ENCODE results near the gene CCT7. TPM values are rescaled to one million over a fixed set of nuclear protein-coding genes. Genes with fewer than 3 reads are reported as not detected.

Gene CCT7
- total RNA-seq, 1 donor from 2014 or later, result 188 TPM

DNA sequence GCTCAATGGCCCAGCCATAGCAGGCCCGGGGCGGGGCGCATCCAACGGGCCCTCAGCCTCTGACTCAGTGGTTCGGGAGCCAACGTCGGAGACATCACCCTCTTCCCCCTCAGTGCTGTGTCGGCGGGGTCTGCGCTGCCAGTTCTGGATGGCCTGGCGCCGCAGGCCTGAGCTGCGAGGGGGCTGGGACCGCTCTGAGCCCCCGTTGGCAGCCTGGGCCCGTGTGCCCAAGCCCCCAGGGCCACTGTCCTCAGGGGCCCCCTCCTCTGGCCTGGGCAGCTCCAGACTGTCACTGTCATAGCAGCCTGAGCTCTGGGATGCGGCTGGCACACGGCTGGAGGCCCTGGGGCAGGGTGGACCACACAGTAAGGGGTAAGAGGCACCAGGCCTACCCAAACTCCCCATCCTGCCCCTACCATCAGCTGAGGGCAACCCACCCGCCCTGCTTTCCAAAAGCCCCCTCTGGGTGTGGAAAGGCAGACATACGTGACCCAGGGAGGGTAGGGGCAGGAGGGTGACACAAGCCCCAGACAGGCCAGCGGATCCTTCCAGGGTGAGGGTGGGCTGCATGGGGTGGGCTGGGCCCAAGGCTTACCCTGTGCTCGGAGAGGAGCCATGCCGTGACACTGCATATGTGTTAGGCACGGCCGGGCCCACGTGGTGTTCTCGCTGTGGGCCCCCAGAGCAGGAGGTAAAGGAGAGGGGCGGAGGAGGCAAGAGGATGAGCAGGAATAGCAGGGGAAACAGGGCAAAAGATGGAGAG, 31.4 kb downstream of the CCT7 start:
- no peak for TF ChIP-seq POLR2AphosphoS5 (IDR thresholded peaks at IDR 0.05; ENCODE audit: insufficient read depth in 1 of 2, low read depth in 1 of 2)
- TF ChIP-seq, protein P1, sequence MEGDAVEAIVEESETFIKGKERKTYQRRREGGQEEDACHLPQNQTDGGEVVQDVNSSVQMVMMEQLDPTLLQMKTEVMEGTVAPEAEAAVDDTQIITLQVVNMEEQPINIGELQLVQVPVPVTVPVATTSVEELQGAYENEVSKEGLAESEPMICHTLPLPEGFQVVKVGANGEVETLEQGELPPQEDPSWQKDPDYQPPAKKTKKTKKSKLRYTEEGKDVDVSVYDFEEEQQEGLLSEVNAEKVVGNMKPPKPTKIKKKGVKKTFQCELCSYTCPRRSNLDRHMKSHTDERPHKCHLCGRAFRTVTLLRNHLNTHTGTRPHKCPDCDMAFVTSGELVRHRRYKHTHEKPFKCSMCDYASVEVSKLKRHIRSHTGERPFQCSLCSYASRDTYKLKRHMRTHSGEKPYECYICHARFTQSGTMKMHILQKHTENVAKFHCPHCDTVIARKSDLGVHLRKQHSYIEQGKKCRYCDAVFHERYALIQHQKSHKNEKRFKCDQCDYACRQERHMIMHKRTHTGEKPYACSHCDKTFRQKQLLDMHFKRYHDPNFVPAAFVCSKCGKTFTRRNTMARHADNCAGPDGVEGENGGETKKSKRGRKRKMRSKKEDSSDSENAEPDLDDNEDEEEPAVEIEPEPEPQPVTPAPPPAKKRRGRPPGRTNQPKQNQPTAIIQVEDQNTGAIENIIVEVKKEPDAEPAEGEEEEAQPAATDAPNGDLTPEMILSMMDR (IDR thresholded peaks at IDR 0.05), result no peak
- no peak for TF ChIP-seq POLR2A (IDR thresholded peaks at IDR 0.05)
- no peak overlapping the region for H3K4me3 ChIP-seq
- intact Hi-C loops (cut with DNase I), result no loop called here
- H3K9me3 ChIP-seq, result no peaks in the 10 kb centered on the region
- no peak for DNase-seq (ENCODE audit: extremely low spot score in 2 of 2)
- no peaks in the 10 kb centered on the region for H3K27me3 ChIP-seq
- H3K36me3 ChIP-seq, result no peaks in the 10 kb centered on the region
- peaks cover 11% of the 10 kb centered on the region for H3K4me1 ChIP-seq
- no peak overlapping the region for H3K27ac ChIP-seq

GRCh38 chr2:73266061-73266901, 32.2 kb downstream of the CCT7 start:
- TF ChIP-seq POLR2A (IDR thresholded peaks at IDR 0.05) (no peak), POLR2AphosphoS5 (IDR thresholded peaks at IDR 0.05; ENCODE audit: insufficient read depth in 1 of 2, low read depth in 1 of 2) (no peak)
- TF ChIP-seq, protein P1 (IDR thresholded peaks at IDR 0.05), result no peak
- Histone ChIP-seq H3K9me3 (no peaks in the 10 kb centered on the region), H3K27me3 (no peaks in the 10 kb centered on the region), H3K4me3 (no peak overlapping the region), H3K4me1 (peaks cover 11% of the 10 kb centered on the region), H3K36me3 (no peaks in the 10 kb centered on the region), H3K27ac (no peak overlapping the region)
- intact Hi-C loops (cut with DNase I), result no loop called here
- no peak for DNase-seq (ENCODE audit: extremely low spot score in 2 of 2)

GRCh38 chr2:73267008-73267407, 32.9 kb downstream of the CCT7 start:
- no peak overlapping the region for H3K27ac ChIP-seq
- DNase-seq (ENCODE audit: extremely low spot score in 2 of 2), result no peak
- no peaks in the 10 kb centered on the region for H3K9me3 ChIP-seq
- no peak overlapping the region for H3K4me3 ChIP-seq
- H3K4me1 ChIP-seq, result peaks cover 11% of the 10 kb centered on the region
- H3K36me3 ChIP-seq, result no peaks in the 10 kb centered on the region
- intact Hi-C loops (cut with DNase I), result no loop called here
- TF ChIP-seq, protein P1 (IDR thresholded peaks at IDR 0.05), result no peak
- TF ChIP-seq POLR2A (IDR thresholded peaks at IDR 0.05) (no peak), POLR2AphosphoS5 (IDR thresholded peaks at IDR 0.05; ENCODE audit: insufficient read depth in 1 of 2, low read depth in 1 of 2) (no peak)
- H3K27me3 ChIP-seq, result no peaks in the 10 kb centered on the region

DNA sequence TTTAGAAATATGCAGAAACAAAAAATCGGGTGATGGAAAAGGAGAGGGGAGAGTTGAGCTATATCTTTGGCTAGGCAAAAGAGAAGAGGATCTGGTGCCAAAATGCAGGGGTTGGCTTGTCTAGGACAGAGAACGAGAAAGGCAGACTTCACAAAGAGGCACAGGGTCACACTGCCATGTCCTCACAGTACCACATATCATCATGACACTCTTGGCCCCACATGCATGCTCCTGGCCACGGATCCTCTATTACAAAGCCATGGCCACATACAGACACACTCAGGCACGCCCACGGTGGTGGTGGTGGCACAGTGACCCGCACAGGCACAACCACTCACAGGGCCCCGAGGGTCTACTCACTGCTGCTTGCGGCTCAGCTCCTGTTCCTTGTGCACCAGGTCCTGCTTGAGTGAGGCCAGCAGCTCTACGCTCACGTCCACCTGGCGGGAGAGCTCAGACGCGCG, 34.3 kb downstream of the CCT7 start:
- Histone ChIP-seq H3K27me3 (no peaks in the 10 kb centered on the region), H3K27ac (no peak overlapping the region), H3K9me3 (no peaks in the 10 kb centered on the region), H3K4me1 (peaks cover 11% of the 10 kb centered on the region), H3K4me3 (peak overlapping the region; percentile 30 to 37), H3K36me3 (no peaks in the 10 kb centered on the region)
- no peak for DNase-seq (ENCODE audit: extremely low spot score in 2 of 2)
- intact Hi-C loops (cut with DNase I), result no loop called here
- TF ChIP-seq POLR2A (IDR thresholded peaks at IDR 0.05) (no peak), POLR2AphosphoS5 (IDR thresholded peaks at IDR 0.05; ENCODE audit: insufficient read depth in 1 of 2, low read depth in 1 of 2) (no peak)
- TF ChIP-seq, protein P1 (IDR thresholded peaks at IDR 0.05), result no peak
